Measurements from ENCODE around the gene COL5A1.

COL5A1 gene

DNA sequence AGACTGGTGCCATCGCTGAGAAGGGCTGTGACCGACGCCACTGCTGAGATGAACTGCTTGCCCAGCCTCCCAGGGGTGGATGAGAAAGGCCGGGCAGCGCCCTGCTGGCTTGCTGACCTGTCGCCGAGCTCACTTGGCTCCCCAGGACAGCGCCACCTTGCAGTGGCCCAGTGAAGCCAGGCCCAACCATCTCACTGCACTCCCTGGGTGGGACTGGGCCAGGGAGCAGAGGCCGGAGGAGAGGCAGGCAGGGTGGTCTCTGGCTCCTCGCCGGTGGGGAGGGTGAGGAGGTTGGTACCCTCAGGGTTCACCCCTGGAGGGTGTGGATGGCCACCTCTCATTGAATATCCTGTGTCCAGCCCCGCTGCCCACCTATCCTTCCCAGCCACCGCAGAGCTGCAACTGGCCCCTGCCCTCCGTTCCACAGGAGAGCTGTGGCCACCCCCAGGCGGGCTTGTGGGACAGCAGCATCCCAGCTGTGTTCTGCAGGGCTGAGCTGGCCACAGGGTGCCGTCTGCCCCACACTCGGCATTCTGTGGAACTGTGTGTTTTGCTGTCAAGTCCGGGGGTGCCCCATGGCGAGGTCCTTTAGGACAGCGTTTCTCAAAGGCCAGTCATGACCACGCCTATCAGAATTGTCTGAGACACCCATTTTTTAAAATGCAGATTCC, 198.0 kb downstream of the COL5A1 start:
- Histone ChIP-seq H3K4me1 (ENCODE audit: control insufficient read depth in 1 of 2, insufficient read depth in 1 of 2, low read depth in 1 of 2, low read length in 1 of 2) (no peaks in the 10 kb centered on the region), H3K4me3 (ENCODE audit: low read depth in 1 of 2, low read length in 1 of 2) (no peak overlapping the region), H3K9me3 (no peaks in the 10 kb centered on the region), H3K36me3 (no peaks in the 10 kb centered on the region), H3K27me3 (no peaks in the 10 kb centered on the region), H3K27ac (no peak overlapping the region)
- TF ChIP-seq CTCF (IDR thresholded peaks at IDR 0.05): no peak

DNA sequence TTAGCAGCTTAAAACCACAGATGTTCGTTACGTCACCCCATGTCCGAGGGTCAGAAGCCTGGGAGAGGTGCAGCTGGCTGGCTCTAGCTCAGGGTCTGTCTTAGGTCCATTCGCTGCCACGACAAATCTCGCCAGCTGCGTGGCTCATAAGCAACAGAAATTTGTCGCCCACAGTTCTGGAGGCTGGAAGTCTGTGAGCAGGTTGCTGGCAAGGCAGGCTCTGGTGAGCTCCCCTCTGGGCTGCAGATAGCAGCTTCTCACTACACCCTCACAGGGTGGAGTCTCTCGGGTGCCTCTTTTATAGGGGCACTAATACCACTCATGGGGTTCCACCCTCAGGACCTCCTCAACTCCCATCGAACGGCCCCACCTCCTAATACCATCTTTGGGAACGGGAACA, 198.9 kb downstream of the COL5A1 start:
- H3K27ac ChIP-seq: no peak overlapping the region
- H3K9me3 ChIP-seq: no peaks in the 10 kb centered on the region
- no peaks in the 10 kb centered on the region for H3K4me1 ChIP-seq (ENCODE audit: control insufficient read depth in 1 of 2, insufficient read depth in 1 of 2, low read depth in 1 of 2, low read length in 1 of 2)
- no peak for TF ChIP-seq CTCF (IDR thresholded peaks at IDR 0.05)
- no peaks in the 10 kb centered on the region for H3K27me3 ChIP-seq
- H3K36me3 ChIP-seq: no peaks in the 10 kb centered on the region
- no peak overlapping the region for H3K4me3 ChIP-seq (ENCODE audit: low read depth in 1 of 2, low read length in 1 of 2)

- Histone ChIP-seq H3K4me3 (ENCODE audit: low read depth in 1 of 2, low read length in 1 of 2) (no peak overlapping the region), H3K36me3 (no peaks in the 10 kb centered on the region)
- no peak for TF ChIP-seq CTCF (IDR thresholded peaks at IDR 0.05)
These were observed 199.7 kb downstream of the COL5A1 start for GRCh38 chr9:134841180-134841904.

GRCh38 chr9:134842321-134842720, 200.7 kb downstream of the COL5A1 start:
- Histone ChIP-seq H3K4me3 (ENCODE audit: low read depth in 1 of 2, low read length in 1 of 2) (no peak overlapping the region), H3K27ac (no peak overlapping the region), H3K4me1 (ENCODE audit: control insufficient read depth in 1 of 2, insufficient read depth in 1 of 2, low read depth in 1 of 2, low read length in 1 of 2) (no peaks in the 10 kb centered on the region), H3K9me3 (no peaks in the 10 kb centered on the region), H3K36me3 (no peaks in the 10 kb centered on the region), H3K27me3 (no peaks in the 10 kb centered on the region)
- no peak for TF ChIP-seq CTCF (IDR thresholded peaks at IDR 0.05)

More at GRCh38 chr9:134841180-134841904, 199.7 kb downstream of the COL5A1 start:
- H3K4me1 ChIP-seq (ENCODE audit: control insufficient read depth in 1 of 2, insufficient read depth in 1 of 2, low read depth in 1 of 2, low read length in 1 of 2): no peaks in the 10 kb centered on the region
- H3K9me3 ChIP-seq: no peaks in the 10 kb centered on the region
- H3K27me3 ChIP-seq: no peaks in the 10 kb centered on the region
- H3K27ac ChIP-seq: no peak overlapping the region

- no peaks in the 10 kb centered on the region for H3K36me3 ChIP-seq
- no peaks in the 10 kb centered on the region for H3K27me3 ChIP-seq
- no peaks in the 10 kb centered on the region for H3K9me3 ChIP-seq
- no peaks in the 10 kb centered on the region for H3K4me1 ChIP-seq (ENCODE audit: control insufficient read depth in 1 of 2, insufficient read depth in 1 of 2, low read depth in 1 of 2, low read length in 1 of 2)
- H3K4me3 ChIP-seq (ENCODE audit: low read depth in 1 of 2, low read length in 1 of 2): no peak overlapping the region
- TF ChIP-seq CTCF (IDR thresholded peaks at IDR 0.05): no peak
- no peak overlapping the region for H3K27ac ChIP-seq
These were observed 202.1 kb downstream of the COL5A1 start for GRCh38 chr9:134843740-134844139.

Measured in neutrophil (primary cell).